ENCODE results near the gene FGF8.

FGF8 gene

GRCh38 chr10:101777619-101778145, 1.8 kb upstream of the FGF8 start:
- peaks cover 9% of the 10 kb centered on the region for H3K36me3 Mint-ChIP-seq
- DNase-seq (ENCODE audit: low spot score in 2 of 2) (no peak), ATAC-seq (no peak)
- H3K4me1 Mint-ChIP-seq: peaks cover 59% of the 10 kb centered on the region
- H3K4me3 Mint-ChIP-seq: peak overlapping the region; percentile 59
- no peak overlapping the region for H3K27ac Mint-ChIP-seq
- H3K9me3 Mint-ChIP-seq: no peaks in the 10 kb centered on the region

DNA sequence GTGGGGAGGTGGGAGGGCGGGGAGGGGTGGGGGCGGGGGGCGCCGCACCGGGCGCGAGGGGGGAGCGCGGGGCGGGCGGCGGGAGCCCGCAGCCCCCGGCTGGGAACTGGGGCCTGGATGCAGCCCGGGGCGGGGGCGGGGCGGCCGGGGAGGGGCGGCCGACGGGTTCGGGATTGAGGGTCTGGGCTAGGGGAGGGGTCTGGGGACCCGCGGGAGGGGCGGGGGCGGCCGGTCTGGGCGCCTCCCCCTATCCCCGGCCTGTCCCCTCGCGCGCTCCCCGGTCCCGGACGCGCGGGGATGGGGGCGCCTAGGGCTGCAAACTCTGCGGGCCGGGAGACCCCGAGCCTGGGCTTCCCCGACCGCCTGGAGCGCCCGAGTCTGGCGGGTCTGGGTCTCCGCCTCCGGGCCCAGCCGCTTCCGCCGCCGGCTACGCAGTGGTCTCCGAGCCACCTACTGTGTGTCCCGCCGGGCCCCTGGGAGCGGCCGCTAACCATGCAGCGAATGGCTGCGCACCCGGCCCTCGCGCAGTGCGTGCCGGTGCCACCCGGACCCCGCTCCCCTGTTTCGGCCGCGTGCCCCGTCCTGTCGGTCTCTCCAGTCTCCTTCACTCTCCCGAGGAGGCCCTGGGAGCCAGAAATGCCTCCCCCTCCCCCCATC, 375 bp upstream of the FGF8 start:
- ATAC-seq (no peak), DNase-seq (ENCODE audit: low spot score in 2 of 2) (no peak)
- no peak overlapping the region for H3K27ac Mint-ChIP-seq
- H3K4me3 Mint-ChIP-seq: peak overlapping the region; percentile 59
- no peaks in the 10 kb centered on the region for H3K9me3 Mint-ChIP-seq
- peaks cover 5% of the 10 kb centered on the region for H3K36me3 Mint-ChIP-seq
- H3K4me1 Mint-ChIP-seq: peaks cover 45% of the 10 kb centered on the region

DNA sequence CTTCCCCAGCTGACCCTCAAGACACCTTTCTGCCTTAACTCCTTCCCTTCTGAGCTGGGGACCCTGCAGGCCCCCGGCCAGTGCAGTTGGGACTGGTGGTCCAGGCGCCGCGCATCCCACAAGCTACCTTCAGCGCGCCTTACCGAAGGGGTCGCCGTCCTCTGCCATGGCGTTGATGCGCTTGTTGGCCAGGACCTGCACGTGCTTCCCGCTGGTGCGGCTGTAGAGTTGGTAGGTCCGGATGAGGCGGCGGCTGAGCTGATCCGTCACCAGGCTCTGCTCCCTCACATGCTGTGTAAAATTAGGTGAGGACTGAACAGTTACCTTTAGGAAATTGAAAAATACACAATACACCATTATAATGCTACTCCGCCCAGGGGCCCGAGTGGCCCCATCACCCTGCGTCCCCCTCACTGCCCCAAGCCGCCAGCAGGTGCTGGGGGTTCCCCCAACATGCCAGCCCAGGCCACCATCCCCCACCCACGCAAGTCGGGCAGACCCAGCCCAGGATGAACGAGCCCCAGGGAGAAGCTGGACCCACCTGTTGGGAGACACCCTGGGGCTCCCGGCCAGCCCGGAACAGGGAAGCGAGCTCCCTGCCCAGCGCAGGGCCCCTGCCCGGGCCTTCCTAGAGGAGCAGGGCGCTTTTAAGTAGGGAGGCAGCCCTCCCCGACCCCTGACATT, 1.2 kb downstream of the FGF8 start:
- Mint-ChIP-seq H3K9me3 (no peaks in the 10 kb centered on the region), H3K4me1 (peaks cover 36% of the 10 kb centered on the region), H3K4me3 (peak overlapping the region; percentile 30), H3K27ac (no peak overlapping the region), H3K36me3 (no peaks in the 10 kb centered on the region)
- DNase-seq (ENCODE audit: low spot score in 2 of 2) (peak in 1 of 2 donors; percentile 55), ATAC-seq (no peak)

GRCh38 chr10:101773923-101774588, 1.9 kb downstream of the FGF8 start:
- Mint-ChIP-seq H3K27ac (no peak overlapping the region), H3K36me3 (no peaks in the 10 kb centered on the region)
- no peak for DNase-seq (ENCODE audit: low spot score in 2 of 2)

DNA sequence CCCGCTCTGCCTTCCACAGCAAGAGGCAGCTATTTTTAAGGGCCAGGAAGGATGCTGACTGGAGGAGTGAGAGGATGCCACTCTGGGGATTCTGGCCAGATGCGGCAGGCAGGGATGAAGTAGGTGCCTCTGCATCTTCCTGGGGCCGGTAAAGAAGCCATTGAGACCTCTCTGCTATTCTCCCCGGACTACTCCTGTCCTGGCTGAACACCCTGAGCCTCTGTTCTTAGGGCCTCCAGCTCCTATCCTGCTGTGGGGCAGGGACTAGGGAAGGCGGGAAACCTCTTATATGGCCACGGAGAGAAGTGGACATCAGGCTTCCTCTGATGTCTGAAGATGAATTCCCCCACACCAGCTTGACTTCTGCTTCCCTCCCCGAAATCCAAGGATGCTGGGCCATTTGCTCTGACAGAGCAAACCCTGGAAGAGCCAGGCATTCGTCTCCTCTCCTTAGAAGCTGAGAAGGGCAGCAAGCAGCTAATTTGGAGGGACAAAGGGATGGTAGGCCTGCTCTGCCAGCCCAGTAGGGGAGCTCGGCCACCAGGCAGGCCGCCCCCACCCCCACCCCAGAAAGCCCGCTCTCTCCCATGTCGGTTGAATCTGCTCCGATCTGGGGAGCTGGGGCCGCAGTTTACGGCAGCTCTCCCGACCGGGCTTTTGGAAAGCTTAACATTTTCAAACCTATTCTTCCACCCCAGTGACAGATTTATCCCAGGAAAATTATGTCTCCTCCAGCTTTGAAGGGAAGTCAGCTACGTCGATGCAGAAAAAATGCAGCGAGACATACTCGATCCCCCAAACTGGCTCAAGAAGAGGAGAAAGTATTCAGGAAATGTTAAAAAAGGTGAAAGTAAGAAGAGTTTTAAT, 2.8 kb downstream of the FGF8 start:
- H3K4me3 Mint-ChIP-seq: no peak overlapping the region
- peaks cover 24% of the 10 kb centered on the region for H3K4me1 Mint-ChIP-seq
- ATAC-seq (no peak), DNase-seq (ENCODE audit: low spot score in 2 of 2) (no peak)
- no peaks in the 10 kb centered on the region for H3K36me3 Mint-ChIP-seq
- H3K27ac Mint-ChIP-seq: no peak overlapping the region
- H3K9me3 Mint-ChIP-seq: no peaks in the 10 kb centered on the region

More at GRCh38 chr10:101773923-101774588, 1.9 kb downstream of the FGF8 start:
- Mint-ChIP-seq H3K9me3 (no peaks in the 10 kb centered on the region), H3K4me3 (no peak overlapping the region), H3K4me1 (peaks cover 30% of the 10 kb centered on the region)
- ATAC-seq: no peak

DNA sequence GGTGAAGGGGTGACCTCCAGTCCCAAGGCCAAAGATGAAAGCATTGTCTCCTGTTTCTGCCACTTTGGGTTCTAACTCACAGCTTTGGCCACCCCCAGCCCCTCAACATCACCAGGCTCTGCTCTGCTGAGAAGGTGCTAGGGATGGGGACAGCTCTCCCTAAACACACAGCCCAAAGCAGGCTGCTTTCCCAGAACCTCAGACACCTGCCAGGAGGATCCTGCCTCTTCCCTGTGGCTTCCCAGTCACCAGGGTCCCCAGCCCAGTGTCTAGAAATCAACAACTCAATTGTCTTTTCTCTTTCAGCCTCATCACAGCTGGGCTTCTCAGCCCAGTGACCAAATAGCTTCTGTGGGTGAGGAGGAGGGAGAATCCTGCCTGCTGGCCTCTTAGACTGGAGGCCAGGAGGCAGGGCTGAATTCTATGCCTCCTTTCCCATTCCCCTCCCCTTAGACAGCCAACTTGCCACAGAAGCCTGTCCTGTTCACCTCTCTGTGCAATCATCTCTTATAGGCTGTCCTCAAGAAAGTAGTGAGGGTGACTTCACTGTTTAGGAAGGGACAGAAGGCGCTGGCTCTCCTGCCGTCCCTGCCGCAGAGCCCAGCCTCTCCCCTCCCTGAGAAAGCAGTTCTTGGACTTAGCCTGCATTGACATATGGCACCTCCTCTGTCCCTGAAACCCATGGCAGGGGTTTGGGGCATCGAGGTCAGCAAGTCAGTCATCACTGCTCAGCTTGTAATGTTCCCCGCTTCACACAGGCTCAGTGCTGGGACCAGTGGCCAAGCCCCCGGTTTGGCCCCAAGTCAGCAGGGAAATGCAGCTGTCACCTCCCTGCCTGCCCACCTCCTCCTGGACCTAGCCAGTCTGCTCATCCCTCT, 3.7 kb downstream of the FGF8 start:
- H3K4me3 Mint-ChIP-seq: no peak overlapping the region

GRCh38 chr10:101771380-101771779, 4.5 kb downstream of the FGF8 start:
- Mint-ChIP-seq H3K4me3 (no peak overlapping the region), H3K27ac (no peak overlapping the region), H3K36me3 (no peaks in the 10 kb centered on the region), H3K4me1 (peaks cover 18% of the 10 kb centered on the region), H3K9me3 (no peaks in the 10 kb centered on the region)
- no peak for ATAC-seq
- no peak for DNase-seq (ENCODE audit: low spot score in 2 of 2)

More for the DNA sequence above, 3.7 kb downstream of the FGF8 start:
- H3K9me3 Mint-ChIP-seq: no peaks in the 10 kb centered on the region
- ATAC-seq (no peak), DNase-seq (ENCODE audit: low spot score in 2 of 2) (no peak)
- H3K27ac Mint-ChIP-seq: no peak overlapping the region
- H3K4me1 Mint-ChIP-seq: peaks cover 24% of the 10 kb centered on the region
- no peaks in the 10 kb centered on the region for H3K36me3 Mint-ChIP-seq

GRCh38 chr10:101770331-101771215, 5.3 kb downstream of the FGF8 start:
- Mint-ChIP-seq H3K4me1 (peaks cover 18% of the 10 kb centered on the region), H3K9me3 (no peaks in the 10 kb centered on the region), H3K4me3 (no peak overlapping the region), H3K27ac (no peak overlapping the region), H3K36me3 (no peaks in the 10 kb centered on the region)
- ATAC-seq: no peak
- no peak for DNase-seq (ENCODE audit: low spot score in 2 of 2)

- no peak overlapping the region for H3K27ac Mint-ChIP-seq
- ATAC-seq (no peak), DNase-seq (ENCODE audit: low spot score in 2 of 2) (no peak)
- no peak overlapping the region for H3K4me3 Mint-ChIP-seq
- peaks cover 14% of the 10 kb centered on the region for H3K4me1 Mint-ChIP-seq
- H3K36me3 Mint-ChIP-seq: no peaks in the 10 kb centered on the region
- no peaks in the 10 kb centered on the region for H3K9me3 Mint-ChIP-seq
These were observed 6.3 kb downstream of the FGF8 start for GRCh38 chr10:101769541-101770180.

DNA sequence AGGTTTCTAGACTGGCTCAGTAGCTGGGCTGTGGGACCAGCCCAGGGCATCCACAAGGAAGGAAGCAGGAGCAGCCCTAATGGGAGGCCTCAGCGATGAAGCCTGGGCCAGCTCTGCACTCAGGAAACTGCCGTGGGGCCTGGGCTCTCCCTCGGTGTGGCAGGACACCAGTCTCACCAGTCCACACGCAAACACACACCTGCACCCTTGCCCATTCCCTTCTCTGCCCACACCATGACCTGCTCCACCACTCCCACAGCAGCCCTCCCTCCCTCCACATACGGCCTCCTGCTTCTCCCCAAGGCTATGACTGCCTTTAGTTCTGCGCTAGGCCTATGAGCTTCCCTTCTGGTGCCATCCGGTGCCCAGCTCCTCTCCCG, 7.1 kb downstream of the FGF8 start:
- DNase-seq (ENCODE audit: low spot score in 2 of 2): no peak
- no peak overlapping the region for H3K27ac Mint-ChIP-seq
- no peaks in the 10 kb centered on the region for H3K36me3 Mint-ChIP-seq
- ATAC-seq: no peak
- H3K4me1 Mint-ChIP-seq: peaks cover 5% of the 10 kb centered on the region
- H3K4me3 Mint-ChIP-seq: no peak overlapping the region
- H3K9me3 Mint-ChIP-seq: no peaks in the 10 kb centered on the region

GRCh38 chr10:101767966-101768790, 7.7 kb downstream of the FGF8 start:
- Mint-ChIP-seq H3K4me3 (no peak overlapping the region), H3K27ac (no peak overlapping the region), H3K4me1 (no peaks in the 10 kb centered on the region), H3K36me3 (no peaks in the 10 kb centered on the region), H3K9me3 (no peaks in the 10 kb centered on the region)
- no peak for ATAC-seq
- DNase-seq (ENCODE audit: low spot score in 2 of 2): no peak

DNA sequence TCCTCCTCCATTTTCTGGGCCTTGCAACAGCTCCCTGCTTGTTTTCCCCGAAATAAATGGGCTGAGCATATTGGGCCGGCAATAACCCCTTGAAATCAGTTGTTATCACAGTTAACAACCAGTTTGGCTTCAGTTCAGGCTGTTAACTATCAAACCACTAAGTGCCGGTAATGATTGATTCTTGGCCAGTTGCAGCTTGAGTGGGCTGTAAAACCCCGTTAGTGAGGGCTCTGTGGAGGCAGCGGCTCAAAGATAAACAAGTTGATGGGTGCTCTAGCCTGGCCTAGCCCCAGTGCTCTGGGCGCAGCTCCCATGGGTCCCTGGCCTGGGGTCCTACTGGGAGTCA, 8.3 kb downstream of the FGF8 start:
- Mint-ChIP-seq H3K36me3 (no peaks in the 10 kb centered on the region), H3K27ac (no peak overlapping the region), H3K9me3 (no peaks in the 10 kb centered on the region), H3K4me3 (no peak overlapping the region), H3K4me1 (no peaks in the 10 kb centered on the region)
- ATAC-seq (no peak), DNase-seq (ENCODE audit: low spot score in 2 of 2) (no peak)

Measured in stimulated activated effector memory CD8-positive, alpha-beta T cell treated with anti-CD3 and anti-CD28 coated beads, Interleukin-12 subunit alpha, Interleukin-12 subunit beta, amount 100 ng/mL, for 72 hours (primary cell).